Psoas muscle (tissue), 8 donors: ENCODE measurements around the gene HERPUD1. TPM values are rescaled to one million over a fixed set of nuclear protein-coding genes. Genes with fewer than 3 reads are reported as not detected.

Source experiments
- ATAC-seq, 4 donors: fragments of 200-7000 bp; cut with Tn5 transposase; one replicate each; pipeline ENCODE4 v1.9.1; 2020; ENCODE audit warnings: moderate library complexity in 3 of 4, mild to moderate bottlenecking in 2 of 4
- DNase-seq, 2 donors: peaks; one replicate each; pipeline ENCODE4 v3.0.0-alpha.2; 2020
- H3K27ac ChIP-seq: fragments of 200-600 bp; one replicate; pipeline ENCODE4 v1.8.0; 2022
- H3K27me3 ChIP-seq, 3 donors: fragments of 200-600 bp in 1 of 3; one replicate each; pipeline versions ENCODE4 v1.6.1 to v1.8.0; 2013 to 2022; ENCODE audit warnings: low read length in 2 of 3, mild to moderate bottlenecking in 2 of 3, moderate library complexity in 1 of 3; ENCODE audit not compliant: insufficient read depth in 3 of 3
- H3K36me3 ChIP-seq, 2 donors: fragments of 200-600 bp in 1 of 2; one replicate each; pipeline versions ENCODE4 v1.6.1 to v1.8.0; 2013 to 2022; ENCODE audit warnings: low read depth in 1 of 2, mild to moderate bottlenecking in 1 of 2, moderate library complexity in 1 of 2; ENCODE audit not compliant: insufficient read depth in 1 of 2
- H3K4me1 ChIP-seq: fragments of 200-600 bp; one replicate; pipeline ENCODE4 v1.8.0; 2022
- H3K4me3 ChIP-seq: fragments of 200-600 bp; one replicate; pipeline ENCODE4 v1.8.0; 2022; ENCODE audit warnings: mild to moderate bottlenecking
- H3K9me3 ChIP-seq: fragments of 200-600 bp; one replicate; pipeline ENCODE4 v1.8.0; 2022
- CTCF ChIP-seq: fragments of 200-600 bp; IDR thresholded peaks from one replicate; pipeline ENCODE4 v1.8.0; 2022; ENCODE audit warnings: antibody characterized with exemption
- WGBS, 3 donors: extraction: QIAGEN DNeasy Blood & Tissue Kit; methylation state at CpG; one replicate each; pipeline versions ENCODE4 v1.1.6 to v1.1.7; 2013; 5-methylcytosine and 5-hydroxymethylcytosine counted together
- intact Hi-C, 2 donors: fragments of 100-400 bp; cut with DNase I; formaldehyde crosslinking; loops; one replicate each; pipeline versions ENCODE4 v1.11.0 to v1.14.2; 2022
- polyA plus RNA-seq, 3 donors: library from polyadenylated mRNA; stranded (reverse); fragments of 200-250 nt; gene quantifications; one replicate each; pipeline ENCODE4 v1.2.3, GENCODE V29; 2013
- total RNA-seq, 4 donors: library from RNA; stranded (reverse); fragmentation: NEBNext Ultra II Directional in 2 of 4; extraction: Animal tissue kit (Norgen Biotek cat#: 25700) in 2 of 4; gene quantifications; one replicate each; pipeline versions ENCODE4 v1.2.1 to v1.2.4, GENCODE V29; 2021 to 2023
- donor health status: healthy with polysubstance abuse.
- donor health status: DM: no; HTN: no; CAD: no; lungs with moderate emphysema.
- donor health status: Bipolar disorder and iron deficiency.
- donor health status: healthy.
- donor health status: DM: yes; HTN: yes; CAD: no.
- donor health status: DM: no; HTN: no; CAD: no.
- donor health status: DM: no; HTN: no; CAD: no.
- donor health status: DM: yes; HTN: yes; CAD: no.

HERPUD1 gene
- total and polyA plus RNA-seq, 7 donors, result 70.2 to 162 (median 113) TPM

- intact Hi-C loops, result loop anchor here in 1 of 2 donors (10.0 kb wide), 1 partner anchor 1890 kb away; no protein-coding TSS in a partner anchor
- ATAC-seq (peak; percentile 34 to 80 (median 72)), DNase-seq (peak; percentile 87 to 90)
- Histone ChIP-seq H3K4me1 (peaks cover 5% of the 10 kb centered on the region), H3K4me3 (no peak overlapping the region), H3K36me3 (no peaks in the 10 kb centered on the region), H3K27me3 (no peaks in the 10 kb centered on the region), H3K27ac (no peak overlapping the region), H3K9me3 (no peaks in the 10 kb centered on the region)
- 48 to 54% (median 54%) methylated on average over 30 of the region's 30 CpGs for WGBS, 3 donors
- peak; percentile 70 for TF ChIP-seq CTCF
These were observed 32.6 kb downstream of the HERPUD1 start for GRCh38 chr16:56964243-56965148.

GRCh38 chr16:56965149-56966092 lies 33.5 kb downstream of the HERPUD1 start:
- no peaks in the 10 kb centered on the region for H3K9me3 ChIP-seq
- DNase-seq (peak in 1 of 2 donors; percentile 46), ATAC-seq (peak in 1 of 4 donors; percentile 26)
- 75 to 79% (median 76%) methylated on average over 12 of the region's 12 CpGs for WGBS, 3 donors
- intact Hi-C loops, result loop anchor here in 1 of 2 donors (10.0 kb wide), 1 partner anchor 1889 kb away; no protein-coding TSS in a partner anchor
- TF ChIP-seq CTCF, result no peak
- H3K4me1 ChIP-seq, result peaks cover 5% of the 10 kb centered on the region
- no peaks in the 10 kb centered on the region for H3K27me3 ChIP-seq
- no peak overlapping the region for H3K4me3 ChIP-seq
- H3K27ac ChIP-seq, result peak overlapping the region; percentile 23
- H3K36me3 ChIP-seq, result no peaks in the 10 kb centered on the region

- Histone ChIP-seq H3K36me3 (no peaks in the 10 kb centered on the region), H3K4me1 (peaks cover 5% of the 10 kb centered on the region), H3K4me3 (no peak overlapping the region), H3K27me3 (no peaks in the 10 kb centered on the region), H3K9me3 (no peaks in the 10 kb centered on the region), H3K27ac (peak overlapping the region; percentile 23)
- whole genome bisulfite sequencing, 3 donors, result 66 to 82% (median 68%) methylated on average over 3 of the region's 3 CpGs
- ATAC-seq (no peak), DNase-seq (no peak)
- no peak for TF ChIP-seq CTCF
- intact Hi-C loops, result loop anchor here in 1 of 2 donors (10.0 kb wide), 1 partner anchor 1889 kb away; no protein-coding TSS in a partner anchor
These were observed 34.1 kb downstream of the HERPUD1 start for GRCh38 chr16:56966093-56966475.

- no peak for TF ChIP-seq CTCF
- ATAC-seq (no peak), DNase-seq (peak in 1 of 2 donors; percentile 4)
- intact Hi-C loops, result loop anchor here in 1 of 2 donors (10.0 kb wide), 1 partner anchor 1887 kb away; no protein-coding TSS in a partner anchor
- Histone ChIP-seq H3K9me3 (no peaks in the 10 kb centered on the region), H3K27ac (no peak overlapping the region), H3K4me3 (no peak overlapping the region), H3K36me3 (no peaks in the 10 kb centered on the region), H3K4me1 (peaks cover 5% of the 10 kb centered on the region), H3K27me3 (no peaks in the 10 kb centered on the region)
- 39 to 43% (median 40%) methylated on average over 2 of the region's 2 CpGs for WGBS, 3 donors
These were observed 35.8 kb downstream of the HERPUD1 start for GRCh38 chr16:56967733-56968132.
